ENCODE results near the gene USP7.

The USP7 gene

GRCh38 chr16:8951447-8952280, 12.0 kb downstream of the USP7 start:
- DNase-seq = no peak

DNA sequence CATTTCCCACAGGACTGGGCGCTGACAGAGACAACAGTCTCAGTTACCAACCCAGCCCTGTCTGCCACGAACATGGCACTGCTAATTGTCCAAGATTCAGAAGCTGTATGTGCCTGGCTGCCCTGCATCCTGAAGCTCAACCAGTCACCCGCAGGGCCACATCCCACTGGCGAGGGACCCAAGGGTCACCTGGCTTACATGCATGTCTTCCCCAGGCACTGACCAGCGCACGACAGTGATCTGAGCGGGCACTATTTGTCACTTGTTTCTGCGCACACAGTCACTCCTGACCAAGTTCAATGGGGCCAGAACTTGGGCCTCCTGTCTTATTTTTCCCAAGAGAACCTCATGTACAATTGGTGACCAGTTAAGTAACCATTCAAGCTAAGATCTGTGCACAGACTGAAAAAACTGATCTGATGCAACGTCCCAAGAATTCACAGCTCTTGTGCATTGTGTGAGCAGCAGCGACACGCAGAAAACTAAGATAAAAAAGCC, 13.1 kb downstream of the USP7 start:
- no peak for DNase-seq

GRCh38 chr16:8949536-8950418, 13.9 kb downstream of the USP7 start:
- DNase-seq = no peak

GRCh38 chr16:8948831-8949230, 14.9 kb downstream of the USP7 start:
- no peak for DNase-seq

DNA sequence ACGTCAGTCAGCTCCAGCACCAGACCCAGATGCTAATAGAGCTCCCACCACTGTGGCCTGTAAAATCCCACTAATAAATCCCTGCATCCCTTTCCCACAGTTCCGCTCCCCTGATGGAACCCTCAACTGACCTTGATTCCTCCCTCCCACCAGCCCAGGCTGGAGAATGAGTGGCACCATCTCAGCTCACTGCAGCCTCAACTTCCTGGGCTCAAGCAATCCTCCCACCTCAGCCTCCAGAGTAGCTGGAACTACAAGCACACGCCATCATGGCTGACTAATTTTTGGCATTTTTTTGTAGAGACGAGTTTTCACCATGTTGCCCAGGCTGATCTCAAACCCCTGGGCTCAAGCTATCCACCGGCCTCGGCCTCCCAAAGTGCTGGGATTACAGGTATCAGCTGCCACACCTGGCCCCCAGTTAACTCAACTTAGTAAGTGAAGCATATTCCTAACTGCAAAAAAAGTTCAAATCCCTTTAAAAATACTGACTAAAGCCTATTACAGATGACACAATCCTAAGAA, 15.6 kb downstream of the USP7 start:
- no peak for DNase-seq

GRCh38 chr16:8946544-8946943, 17.2 kb downstream of the USP7 start:
- no peak for DNase-seq

DNA sequence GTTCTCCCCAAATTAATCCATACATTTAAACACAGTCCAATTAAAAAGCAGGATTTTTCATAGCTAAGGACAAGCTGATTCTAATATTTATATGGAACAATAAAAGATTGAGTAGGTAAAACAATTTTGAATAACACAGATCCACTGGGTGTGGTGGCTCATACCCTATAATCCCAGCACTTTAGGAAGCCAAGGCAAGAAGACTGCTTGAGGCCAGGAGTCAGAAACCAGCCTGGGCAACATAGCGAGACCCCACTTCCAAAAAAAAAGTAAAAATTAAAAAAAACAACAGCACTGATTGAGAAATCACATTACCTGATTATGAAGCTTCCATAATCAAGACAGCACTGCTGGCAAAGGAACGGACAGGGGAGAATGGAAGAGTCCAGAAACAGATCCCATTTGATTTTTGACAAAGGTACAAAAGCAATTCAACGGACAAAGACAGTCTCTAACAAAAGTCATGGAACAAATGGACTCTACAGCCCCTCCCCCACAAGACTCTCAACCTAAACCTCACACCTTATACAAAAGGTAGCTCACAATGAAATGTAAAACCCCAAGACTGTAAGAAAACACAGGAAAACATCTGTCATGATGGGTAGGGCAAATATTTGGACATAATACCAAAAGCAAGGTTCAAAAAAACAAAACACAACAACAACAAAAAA, 17.9 kb downstream of the USP7 start:
- DNase-seq = no peak

GRCh38 chr16:8943966-8944759, 19.5 kb downstream of the USP7 start:
- DNase-seq = no peak

DNA sequence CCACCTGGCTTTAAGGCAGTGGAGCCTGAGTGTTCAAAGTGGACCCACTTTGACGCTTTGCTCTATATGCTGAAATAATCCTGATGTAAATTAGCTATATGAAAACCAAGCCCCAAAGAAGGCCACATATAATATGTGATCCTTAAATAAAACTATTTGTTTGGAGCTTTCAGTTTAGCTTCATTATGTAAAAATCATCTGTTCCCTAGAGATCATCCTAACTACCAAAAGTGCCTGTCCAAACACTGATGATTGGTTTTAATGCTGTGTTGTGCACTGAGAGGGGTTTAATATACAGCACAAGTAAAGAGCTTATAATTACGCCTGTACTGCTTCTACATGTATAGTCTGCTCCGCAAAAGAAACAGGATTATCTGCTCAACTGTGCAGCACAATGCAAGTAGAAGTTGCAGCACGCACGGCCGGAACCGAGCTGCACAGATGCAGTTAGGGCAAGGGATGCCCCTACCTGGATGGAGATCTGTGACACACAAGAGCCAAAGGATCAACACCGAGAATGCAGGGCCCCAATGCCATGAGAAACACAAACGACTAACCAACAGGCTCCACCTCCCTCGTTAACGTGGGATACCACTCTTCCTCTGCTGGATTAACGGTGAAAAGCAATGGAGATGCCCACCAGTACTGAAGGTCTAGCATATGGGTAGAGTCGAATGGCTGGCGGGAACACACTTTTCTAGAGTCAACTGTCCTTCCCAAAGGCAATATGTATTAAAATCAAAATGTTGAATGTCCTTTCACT, 20.5 kb downstream of the USP7 start:
- no peak for DNase-seq

DNA sequence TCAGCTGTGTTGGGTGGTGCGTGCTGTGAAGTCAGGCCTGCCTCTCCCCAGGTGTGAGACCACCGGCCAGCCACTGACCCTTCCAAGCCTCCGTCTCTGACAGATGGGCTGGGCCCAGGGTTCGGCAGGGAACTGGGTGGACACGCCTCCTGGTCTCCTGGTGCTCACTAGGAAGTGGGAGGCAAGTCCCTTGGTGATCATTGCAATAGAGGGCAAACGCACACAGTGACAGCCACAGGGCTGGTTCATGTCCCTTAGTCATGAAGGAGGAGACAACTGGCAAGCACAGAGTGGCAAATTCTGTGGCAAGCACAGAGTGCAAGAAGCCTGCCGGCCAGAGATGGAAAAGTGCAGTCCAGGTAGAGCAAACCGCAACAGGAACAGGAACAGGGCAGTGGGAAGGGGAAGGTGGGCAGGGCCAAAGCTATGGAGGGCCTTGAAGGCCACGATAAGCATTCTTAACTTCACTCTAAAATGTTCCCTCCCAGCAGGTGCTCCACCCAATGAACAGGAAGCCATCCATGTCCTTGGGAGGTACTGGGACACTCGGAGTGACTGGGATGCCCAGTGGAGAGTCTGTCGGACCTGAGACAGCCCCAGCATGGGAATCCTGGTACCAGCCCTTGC, 21.9 kb downstream of the USP7 start:
- no peak for DNase-seq

DNA sequence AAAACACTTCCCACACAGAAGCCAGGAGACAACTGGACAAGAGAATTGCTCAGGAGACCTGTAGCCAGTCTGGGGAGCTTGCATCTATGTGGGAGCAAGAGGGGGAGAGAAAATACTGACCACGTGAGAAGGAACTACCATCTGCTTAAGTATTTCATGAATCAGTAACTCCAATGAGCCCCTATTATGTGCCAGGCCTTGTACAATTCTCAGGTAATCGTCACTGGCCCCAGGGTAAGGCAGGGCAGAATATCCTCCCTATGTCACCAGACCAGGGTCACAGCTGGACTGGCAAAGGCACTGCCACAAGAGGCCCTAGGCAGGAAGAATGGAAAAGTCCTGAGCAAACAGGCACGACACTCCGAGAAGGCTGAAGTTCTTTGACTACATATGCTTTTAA, 25.9 kb downstream of the USP7 start:
- no peak for DNase-seq

- peak; percentile 82 for DNase-seq
Observed at GRCh38 chr16:8936421-8936820, 27.3 kb downstream of the USP7 start.

GRCh38 chr16:8935989-8936388, 27.7 kb downstream of the USP7 start:
- DNase-seq = no peak

- no peak for DNase-seq
Observed at GRCh38 chr16:8934601-8935000, 29.1 kb downstream of the USP7 start.

GRCh38 chr16:8931859-8932258, 31.8 kb downstream of the USP7 start:
- DNase-seq = peak; percentile 71

DNA sequence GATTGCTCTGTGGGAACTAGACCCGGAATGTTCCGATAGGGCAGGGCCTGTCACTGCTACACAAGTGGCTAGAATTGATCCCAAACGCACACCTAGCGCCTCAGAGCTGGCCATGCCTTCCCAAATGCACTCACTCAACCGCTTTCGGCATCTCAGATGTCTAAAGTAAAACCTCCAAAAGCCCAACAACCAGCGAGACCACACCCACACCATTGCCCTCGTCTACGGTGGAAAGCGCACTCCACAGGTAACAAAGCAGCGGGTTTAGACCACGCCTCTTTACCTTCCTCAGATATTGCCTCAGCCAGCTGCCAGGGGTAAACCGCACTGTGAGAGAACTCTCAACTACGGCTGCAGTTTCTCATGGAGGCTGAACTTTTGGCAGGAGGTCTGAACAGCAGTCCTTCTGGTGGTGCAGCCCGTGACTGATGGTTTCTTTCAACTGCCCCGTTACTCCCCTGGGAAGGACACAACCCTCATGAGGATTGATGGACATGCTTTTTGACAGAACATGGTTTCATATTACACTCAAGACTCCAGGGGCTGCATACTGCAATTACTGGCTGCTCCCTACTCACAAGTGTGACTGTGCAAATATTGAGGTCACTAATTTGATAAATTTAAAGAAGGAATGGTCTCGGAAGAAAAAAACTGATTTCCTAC, 34.5 kb downstream of the USP7 start:
- no peak for DNase-seq

- no peak for DNase-seq
Observed at GRCh38 chr16:8928467-8928957, 35.2 kb downstream of the USP7 start.

GRCh38 chr16:8926827-8927226, 36.9 kb downstream of the USP7 start:
- no peak for DNase-seq

DNA sequence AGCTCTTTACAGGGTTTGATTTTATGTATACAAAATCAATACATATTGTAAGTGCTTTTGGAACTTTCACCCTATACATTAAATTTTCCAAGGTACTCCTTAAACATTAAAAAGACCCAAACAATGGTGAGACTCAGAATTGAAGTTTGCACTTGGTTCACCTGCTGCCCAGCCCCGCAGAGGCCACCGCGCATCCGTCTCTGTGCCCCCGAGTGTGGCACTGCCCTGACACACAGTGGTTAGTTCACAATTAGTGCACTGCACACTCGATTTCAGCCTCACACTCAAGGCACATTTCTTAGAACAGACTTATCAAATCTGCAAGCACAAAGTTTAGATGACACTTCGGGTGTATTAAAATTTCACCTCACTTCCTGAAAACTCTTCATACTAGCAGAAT, 38.3 kb downstream of the USP7 start:
- no peak for DNase-seq

GRCh38 chr16:8924214-8924613, 39.5 kb downstream of the USP7 start:
- no peak for DNase-seq
